ENCODE results near the gene HHLA2. TPM values are rescaled to one million over a fixed set of nuclear protein-coding genes. Genes with fewer than 3 reads are reported as not detected.

The HHLA2 gene
- total RNA-seq, 2 experiments from 2014 or later: 0.86 to 1.6 TPM

DNA sequence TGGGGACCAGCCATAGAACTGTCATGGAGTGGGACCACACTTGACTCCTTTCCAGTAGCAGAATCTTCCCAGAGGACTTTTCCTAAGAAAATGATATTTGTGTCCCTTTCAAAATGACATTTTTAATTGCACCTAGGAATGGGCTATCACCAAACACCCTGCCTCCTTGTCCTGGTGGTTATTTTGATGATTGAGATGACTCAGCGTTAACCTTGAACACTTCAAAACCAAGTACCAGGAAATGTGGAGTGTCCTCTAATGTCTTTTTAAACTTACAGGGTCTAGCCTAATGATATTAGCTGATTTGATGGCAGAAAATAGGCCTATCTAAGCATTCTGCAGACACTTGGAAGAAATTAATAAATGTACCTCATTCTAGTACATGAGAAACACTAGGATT, 90.7 kb downstream of the HHLA2 start:
- H3K9me3 Mint-ChIP-seq: no peaks in the 10 kb centered on the region
- H3K27ac Mint-ChIP-seq: no peak overlapping the region
- intact Hi-C loops (cut with micrococcal nuclease): loop anchor here (5.0 kb wide), 3 partner anchors 185 to 445 kb away; no protein-coding TSS in a partner anchor
- H3K4me3 Mint-ChIP-seq: no peak overlapping the region
- H3K4me1 Mint-ChIP-seq (ENCODE audit: low read depth): peaks cover 19% of the 10 kb centered on the region
- H3K27me3 Mint-ChIP-seq: peaks cover 14% of the 10 kb centered on the region
- no peaks in the 10 kb centered on the region for H3K36me3 Mint-ChIP-seq
- DNase-seq: no peak
- ChIA-PET CTCF (interaction anchor here (2.0 kb wide), 1 partner anchor 44 kb away, joined by 6 read pairs; no protein-coding TSS in a partner anchor), POLR2A (no interaction called here)

DNA sequence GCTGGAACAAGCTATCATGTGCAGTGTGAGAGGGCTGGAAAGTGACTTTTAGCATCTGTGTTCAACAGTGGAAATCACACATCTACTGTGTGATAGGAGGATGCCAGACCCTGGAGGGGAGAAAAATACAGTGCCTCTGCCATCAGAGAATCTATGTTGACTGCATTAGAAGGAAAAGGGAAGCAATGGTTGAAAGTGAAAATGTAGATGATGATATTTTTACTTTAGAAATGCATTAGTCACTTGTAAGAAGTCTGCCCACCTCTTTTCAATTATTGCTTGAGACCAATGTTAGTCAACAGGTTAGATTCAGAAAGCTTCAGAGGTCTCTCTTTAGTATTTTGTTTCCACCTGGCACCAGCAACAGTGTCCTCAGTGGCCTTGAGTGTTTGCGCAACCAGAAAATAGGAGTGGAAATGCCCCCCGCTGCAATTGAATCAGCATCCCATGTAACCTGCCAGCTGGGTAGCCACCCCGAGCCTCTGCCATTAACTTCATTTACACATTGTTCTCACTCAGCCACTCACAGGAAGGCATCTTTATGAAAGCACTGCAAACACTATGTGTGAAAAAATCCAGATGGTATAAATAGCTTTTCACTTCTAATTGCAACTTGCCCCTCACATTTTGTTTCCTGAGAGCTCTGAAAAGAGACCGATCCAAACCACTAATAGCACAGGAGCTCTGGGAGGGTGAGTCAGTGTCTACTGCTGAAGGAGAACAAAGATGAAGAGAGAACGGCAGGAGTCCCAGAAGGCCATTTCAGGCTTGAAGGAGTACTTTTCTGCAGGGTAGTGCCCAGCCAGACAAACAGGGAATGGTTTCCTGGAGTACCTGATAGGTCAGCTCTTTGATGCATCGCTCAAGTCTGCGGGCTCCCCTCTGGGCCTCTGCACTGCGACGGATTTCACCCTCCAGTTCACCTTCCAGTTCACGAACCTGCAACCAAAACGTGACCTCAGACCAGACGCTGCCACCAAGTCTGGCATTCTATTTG, 92.1 kb downstream of the HHLA2 start:
- H3K9me3 Mint-ChIP-seq: no peaks in the 10 kb centered on the region
- peaks cover 16% of the 10 kb centered on the region for H3K27me3 Mint-ChIP-seq
- H3K36me3 Mint-ChIP-seq: no peaks in the 10 kb centered on the region
- DNase-seq: peak; percentile 25
- POLR2A ChIA-PET: interaction anchor here (0.7 to 2.0 kb wide), 6 partner anchors 66 to 315 kb away, joined by 3 to 6 read pairs (median 4); partner anchors contain the start of gene HHLA2
- H3K27ac Mint-ChIP-seq: no peak overlapping the region
- no peak overlapping the region for H3K4me3 Mint-ChIP-seq
- CTCF ChIA-PET: interaction anchor here (0.9 to 2.0 kb wide), 3 partner anchors 45 to 234 kb away, joined by 3 to 6 read pairs (median 5); no protein-coding TSS in a partner anchor
- H3K4me1 Mint-ChIP-seq (ENCODE audit: low read depth): peaks cover 19% of the 10 kb centered on the region
- intact Hi-C loops (cut with micrococcal nuclease): loop anchor here (1.0 to 5.0 kb wide), 9 partner anchors 28 to 446 kb away; partner anchors contain the start of gene IFT57

DNA sequence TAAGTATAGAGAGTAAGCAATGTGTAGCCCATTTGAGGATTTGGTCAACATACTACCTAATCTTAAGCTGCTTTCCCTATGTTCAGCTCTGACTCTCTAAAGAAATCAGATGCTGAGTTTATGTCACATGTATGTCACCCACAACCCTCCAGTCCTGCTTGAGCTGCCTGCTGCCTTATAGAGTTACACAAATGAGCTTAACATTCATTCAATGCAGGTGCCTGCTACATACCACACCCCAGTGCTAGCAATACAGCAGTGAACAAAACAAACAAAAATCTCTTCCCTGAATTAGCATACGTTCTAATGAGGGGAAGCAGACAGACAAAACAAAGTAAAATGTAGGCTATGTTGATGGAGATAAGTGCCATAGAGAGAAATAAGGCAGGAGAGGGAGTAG, 93.0 kb downstream of the HHLA2 start:
- POLR2A ChIA-PET: interaction anchor here (1.1 to 2.0 kb wide), 2 partner anchors 258 to 271 kb away, joined by 3 to 4 read pairs; no protein-coding TSS in a partner anchor
- Mint-ChIP-seq H3K4me3 (no peak overlapping the region), H3K27ac (no peak overlapping the region), H3K9me3 (no peaks in the 10 kb centered on the region), H3K27me3 (peaks cover 16% of the 10 kb centered on the region), H3K4me1 (ENCODE audit: low read depth) (peaks cover 19% of the 10 kb centered on the region), H3K36me3 (no peaks in the 10 kb centered on the region)
- CTCF ChIA-PET: interaction anchor here (1.5 kb wide), 1 partner anchor 89 kb away, joined by 5 read pairs; no protein-coding TSS in a partner anchor
- intact Hi-C loops (cut with micrococcal nuclease): loop anchor here (2.0 to 5.0 kb wide), 4 partner anchors 187 to 447 kb away; no protein-coding TSS in a partner anchor
- no peak for DNase-seq

DNA sequence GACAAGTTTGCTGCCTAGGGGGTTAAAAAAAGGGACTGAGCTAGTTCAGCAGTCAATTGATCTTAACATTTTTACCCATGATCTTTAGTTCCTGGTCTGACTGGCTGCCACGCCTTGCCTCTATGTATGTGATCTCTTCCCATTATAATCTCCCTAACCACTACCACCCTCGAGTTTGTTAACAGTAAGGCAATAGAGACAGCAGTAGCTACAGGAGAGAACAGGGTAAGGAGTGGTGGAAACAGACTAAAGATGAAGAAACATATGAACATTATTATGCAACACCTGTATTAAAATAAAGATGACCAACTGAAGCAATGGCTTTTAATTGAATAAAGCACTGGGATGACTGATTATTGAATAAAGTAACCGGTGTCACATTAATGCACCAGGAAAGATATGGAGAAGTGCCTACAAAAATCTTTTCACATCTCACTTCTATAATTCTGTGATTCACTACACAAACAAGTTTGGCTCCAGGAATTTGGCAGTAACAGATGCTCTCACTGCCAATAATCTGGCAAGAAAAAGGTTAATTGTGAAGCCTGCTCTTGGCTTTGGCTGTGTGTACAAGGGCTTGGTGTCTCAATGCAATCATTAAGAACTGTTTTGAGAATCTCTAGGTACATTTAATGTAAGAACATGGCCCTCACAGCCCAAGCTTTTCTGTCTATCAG, 95.7 kb downstream of the HHLA2 start:
- H3K27me3 Mint-ChIP-seq: peaks cover 11% of the 10 kb centered on the region
- intact Hi-C loops (cut with micrococcal nuclease): no loop called here
- DNase-seq: no peak
- CTCF ChIA-PET: no interaction called here
- no peaks in the 10 kb centered on the region for H3K9me3 Mint-ChIP-seq
- no peak overlapping the region for H3K4me3 Mint-ChIP-seq
- peaks cover 19% of the 10 kb centered on the region for H3K4me1 Mint-ChIP-seq (ENCODE audit: low read depth)
- no peaks in the 10 kb centered on the region for H3K36me3 Mint-ChIP-seq
- POLR2A ChIA-PET: no interaction called here
- H3K27ac Mint-ChIP-seq: no peak overlapping the region

DNA sequence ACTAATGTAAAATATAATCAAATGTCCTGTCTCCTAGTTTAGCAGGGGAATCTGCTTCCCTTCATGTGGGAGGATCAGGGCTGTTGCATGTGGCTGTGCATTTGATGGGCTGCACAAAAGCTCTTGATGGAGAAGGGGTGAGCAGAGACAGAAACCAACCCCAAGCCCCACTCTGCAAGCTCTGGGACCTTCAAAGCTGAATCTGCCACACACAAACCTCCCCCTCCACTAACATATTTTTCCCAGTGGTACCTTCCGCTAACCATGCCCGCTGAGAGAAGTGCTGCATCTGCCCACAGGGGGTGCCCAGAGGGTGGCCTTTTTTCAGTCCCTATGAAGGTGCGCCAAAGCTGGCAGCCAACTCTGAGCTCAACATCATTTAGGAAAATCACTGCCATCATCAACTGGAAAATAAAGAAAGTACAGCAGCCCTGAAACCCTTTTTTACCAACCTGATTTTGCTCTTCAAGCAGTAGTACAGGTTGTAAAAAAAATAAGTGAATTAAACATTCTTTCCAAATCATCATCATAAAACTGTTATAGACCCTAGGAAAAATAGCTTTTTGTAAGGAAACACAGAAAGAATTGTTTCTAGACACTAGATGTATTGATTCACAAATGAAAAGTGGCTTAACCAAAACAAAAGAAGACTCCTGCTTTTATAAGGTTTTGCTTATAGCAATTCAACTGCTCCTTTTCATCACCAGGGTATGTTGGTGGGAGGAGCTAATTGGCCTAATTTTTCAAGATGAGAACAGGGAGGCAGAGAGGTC, 97.0 kb downstream of the HHLA2 start:
- Mint-ChIP-seq H3K9me3 (no peaks in the 10 kb centered on the region), H3K27ac (no peak overlapping the region), H3K4me3 (no peak overlapping the region), H3K27me3 (peaks cover 11% of the 10 kb centered on the region), H3K4me1 (ENCODE audit: low read depth) (peaks cover 7% of the 10 kb centered on the region), H3K36me3 (no peaks in the 10 kb centered on the region)
- DNase-seq: no peak
- POLR2A ChIA-PET: no interaction called here
- intact Hi-C loops (cut with micrococcal nuclease): no loop called here
- CTCF ChIA-PET: interaction anchor here (1.1 to 1.2 kb wide), 2 partner anchors 9 to 21 kb away, joined by 3 to 4 read pairs; no protein-coding TSS in a partner anchor

DNA sequence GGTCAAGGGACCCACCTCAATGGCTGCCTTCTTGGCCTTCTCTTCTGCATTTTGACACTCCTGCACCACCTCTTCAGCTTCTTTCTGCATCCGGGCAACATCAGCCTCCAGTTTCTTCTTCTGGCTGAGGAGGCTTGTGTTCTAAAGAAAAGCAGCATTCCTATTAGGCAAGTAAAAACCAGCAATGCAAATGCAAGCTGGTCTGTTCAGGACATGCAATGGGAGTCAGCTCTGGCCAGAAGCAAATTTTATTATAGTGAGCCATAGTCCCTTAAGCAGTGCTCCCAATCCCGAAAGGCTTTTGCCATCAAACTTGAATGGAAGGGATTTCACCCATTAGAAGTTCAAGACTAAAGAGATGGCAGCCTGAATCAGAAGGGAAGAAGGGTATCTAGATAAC, 97.7 kb downstream of the HHLA2 start:
- Mint-ChIP-seq H3K4me1 (ENCODE audit: low read depth) (peaks cover under 1% of the 10 kb centered on the region), H3K9me3 (no peaks in the 10 kb centered on the region), H3K27ac (no peak overlapping the region), H3K4me3 (no peak overlapping the region), H3K36me3 (no peaks in the 10 kb centered on the region), H3K27me3 (peaks cover 11% of the 10 kb centered on the region)
- CTCF ChIA-PET: interaction anchor here (1.1 kb wide), 1 partner anchor 21 kb away, joined by 3 read pairs; no protein-coding TSS in a partner anchor
- intact Hi-C loops (cut with micrococcal nuclease): no loop called here
- DNase-seq: no peak
- POLR2A ChIA-PET: no interaction called here

DNA sequence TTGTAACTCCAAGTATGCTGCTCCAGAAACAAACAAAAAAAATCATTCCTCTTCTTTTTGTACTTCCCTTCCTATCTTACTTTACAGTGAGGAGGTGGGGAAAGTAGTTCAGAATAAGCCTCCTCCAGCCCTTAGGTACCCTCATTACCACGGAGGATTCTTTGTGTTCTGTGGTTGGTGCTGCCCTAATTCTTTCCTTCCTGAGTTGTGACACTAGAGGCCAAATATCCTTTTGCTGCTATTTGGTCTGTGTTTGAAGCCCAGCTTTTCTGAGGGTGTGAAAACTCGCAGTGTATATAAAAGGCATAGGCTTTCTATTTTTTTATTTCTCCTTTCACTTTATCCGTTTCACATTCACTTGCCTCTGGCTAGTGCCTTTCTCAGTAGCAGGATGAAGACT, 98.2 kb downstream of the HHLA2 start:
- intact Hi-C loops (cut with micrococcal nuclease): no loop called here
- no peak for DNase-seq
- H3K4me1 Mint-ChIP-seq (ENCODE audit: low read depth): no peaks in the 10 kb centered on the region
- CTCF ChIA-PET: no interaction called here
- peaks cover 11% of the 10 kb centered on the region for H3K27me3 Mint-ChIP-seq
- POLR2A ChIA-PET: no interaction called here
- H3K4me3 Mint-ChIP-seq: no peak overlapping the region
- no peak overlapping the region for H3K27ac Mint-ChIP-seq
- no peaks in the 10 kb centered on the region for H3K9me3 Mint-ChIP-seq
- no peaks in the 10 kb centered on the region for H3K36me3 Mint-ChIP-seq

DNA sequence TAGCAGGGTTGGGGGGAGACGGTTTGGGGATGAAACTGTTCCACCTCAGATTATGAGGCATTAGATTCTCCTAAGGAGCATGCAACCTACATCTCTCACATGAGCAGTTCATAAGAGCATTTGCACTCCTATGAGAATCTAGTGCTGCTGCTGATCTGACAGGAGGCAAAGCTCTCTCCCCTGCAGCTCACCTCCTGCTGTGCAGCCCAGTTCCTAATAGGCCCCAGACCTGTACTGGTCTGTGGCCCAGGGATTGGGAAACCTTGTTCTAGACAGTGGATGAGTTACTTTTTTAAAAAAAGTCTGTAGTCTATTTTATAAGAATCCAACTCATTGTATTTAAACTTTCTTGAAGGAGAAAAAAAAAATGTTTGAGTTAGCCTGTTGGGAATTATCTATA, 100.0 kb downstream of the HHLA2 start:
- Mint-ChIP-seq H3K27ac (no peak overlapping the region), H3K9me3 (no peaks in the 10 kb centered on the region), H3K27me3 (peaks cover 9% of the 10 kb centered on the region), H3K36me3 (no peaks in the 10 kb centered on the region), H3K4me3 (no peak overlapping the region), H3K4me1 (ENCODE audit: low read depth) (no peaks in the 10 kb centered on the region)
- ChIA-PET POLR2A (no interaction called here), CTCF (no interaction called here)
- intact Hi-C loops (cut with micrococcal nuclease): no loop called here
- no peak for DNase-seq

DNA sequence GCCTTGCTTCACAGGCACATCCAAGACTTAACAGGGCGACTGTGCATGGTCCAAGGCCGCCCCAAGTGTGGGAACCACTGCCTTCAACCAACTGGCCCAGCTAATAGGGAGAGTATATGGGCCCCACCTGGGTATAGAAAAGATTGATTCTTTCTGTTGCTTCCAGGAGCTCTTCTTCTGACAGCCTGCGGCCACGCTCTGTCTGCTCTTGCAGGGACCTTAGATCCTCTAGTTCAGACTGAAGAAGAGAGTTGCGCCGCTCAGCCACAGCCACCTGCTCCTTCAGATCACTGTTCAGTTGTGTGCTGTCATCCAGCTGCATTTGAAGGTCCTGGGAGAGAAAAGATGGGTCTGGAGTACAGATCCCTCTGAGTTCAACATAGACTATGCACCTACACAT, 102.2 kb downstream of the HHLA2 start:
- H3K4me1 Mint-ChIP-seq (ENCODE audit: low read depth): no peaks in the 10 kb centered on the region

DNA sequence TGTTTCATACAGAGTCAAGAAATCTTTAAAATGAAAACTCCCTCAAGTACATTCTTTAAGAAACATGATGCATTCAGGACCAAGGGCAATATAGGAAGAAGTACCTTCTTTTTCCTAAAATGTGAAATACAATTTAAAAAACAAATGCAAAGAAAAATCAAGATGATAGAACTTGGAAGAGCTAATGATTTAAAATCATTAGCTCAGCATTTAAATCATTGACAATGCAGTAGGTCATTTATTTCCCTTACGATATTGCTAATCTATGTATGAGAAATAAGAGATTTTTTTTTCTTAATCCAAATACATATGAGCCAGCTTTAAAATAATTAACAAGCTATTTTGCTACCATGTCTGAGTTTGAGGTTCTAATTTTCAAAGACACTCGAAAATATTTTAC, 105.5 kb downstream of the HHLA2 start:
- H3K9me3 Mint-ChIP-seq: no peaks in the 10 kb centered on the region
- DNase-seq: no peak
- H3K36me3 Mint-ChIP-seq: no peaks in the 10 kb centered on the region
- intact Hi-C loops (cut with micrococcal nuclease): no loop called here
- H3K27ac Mint-ChIP-seq: no peak overlapping the region
- H3K4me3 Mint-ChIP-seq: no peak overlapping the region
- no peaks in the 10 kb centered on the region for H3K27me3 Mint-ChIP-seq
- CTCF ChIA-PET: interaction anchor here (0.6 kb wide), 1 partner anchor 73 kb away, joined by 3 read pairs; no protein-coding TSS in a partner anchor
- POLR2A ChIA-PET: no interaction called here
- H3K4me1 Mint-ChIP-seq (ENCODE audit: low read depth): no peaks in the 10 kb centered on the region

More for the DNA sequence above, 102.2 kb downstream of the HHLA2 start:
- CTCF ChIA-PET: no interaction called here
- POLR2A ChIA-PET: no interaction called here
- no peak for DNase-seq
- intact Hi-C loops (cut with micrococcal nuclease): no loop called here
- Mint-ChIP-seq H3K9me3 (no peaks in the 10 kb centered on the region), H3K36me3 (no peaks in the 10 kb centered on the region), H3K27me3 (no peaks in the 10 kb centered on the region), H3K27ac (no peak overlapping the region), H3K4me3 (no peak overlapping the region)

DNA sequence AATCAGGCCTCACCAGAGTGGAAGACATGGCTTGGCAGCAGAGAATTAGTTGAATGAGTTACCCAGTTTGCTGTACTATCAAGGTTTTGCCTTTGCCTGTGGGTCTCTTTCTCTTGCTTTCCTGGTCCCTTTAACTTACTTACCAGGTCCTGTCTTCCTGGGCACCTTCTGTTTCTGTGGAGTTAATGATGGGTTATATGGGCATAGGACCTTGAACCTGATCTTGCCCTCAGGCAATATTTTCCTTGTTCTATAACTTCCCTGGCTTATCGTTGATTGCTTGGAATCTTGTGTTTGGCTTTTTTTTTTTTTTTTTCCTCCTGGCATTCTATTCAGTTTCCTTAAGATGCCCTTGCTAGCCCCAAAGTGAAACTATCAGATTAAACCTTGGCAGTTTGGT, 106.8 kb downstream of the HHLA2 start:
- Mint-ChIP-seq H3K27ac (no peak overlapping the region), H3K27me3 (no peaks in the 10 kb centered on the region), H3K9me3 (no peaks in the 10 kb centered on the region), H3K4me3 (no peak overlapping the region), H3K4me1 (ENCODE audit: low read depth) (no peaks in the 10 kb centered on the region), H3K36me3 (no peaks in the 10 kb centered on the region)
- ChIA-PET POLR2A (no interaction called here), CTCF (interaction anchor here (0.8 kb wide), 1 partner anchor 10 kb away, joined by 4 read pairs; no protein-coding TSS in a partner anchor)
- no peak for DNase-seq
- intact Hi-C loops (cut with micrococcal nuclease): no loop called here
